PFSK-1 (cell line): ENCODE results near the gene PI4K2A.

Source experiments
- FOXP2 ChIP-seq: optimal IDR thresholded peaks from 2 replicates; pipeline ENCODE3; 2011; ENCODE audit warnings: borderline replicate concordance, control low read depth, inconsistent platforms; ENCODE audit not compliant: insufficient read depth; ENCODE audit errors: extremely low read length, extremely low read depth
- POLR2AphosphoS5 ChIP-seq: IDR thresholded peaks from 2 replicates; pipeline ENCODE4 v1.6.1; 2012; ENCODE audit warnings: low read depth, mild to moderate bottlenecking, control low read depth, low read length, moderate library complexity
- REST ChIP-seq, 2 experiments: IDR thresholded peaks; 2 replicates each; pipeline versions ENCODE4 v1.6.1 to v1.8.0; 2011 to 2012; ENCODE audit warnings: low read depth in 2 of 2, low read length in 2 of 2, control low read depth in 1 of 2, inconsistent platforms in 1 of 2, mild to moderate bottlenecking in 1 of 2, moderate library complexity in 1 of 2; ENCODE audit not compliant: insufficient read depth in 1 of 2
- SIN3A ChIP-seq: IDR thresholded peaks from 2 replicates; pipeline ENCODE4 v1.6.1; 2012; ENCODE audit warnings: mild to moderate bottlenecking, low read length, moderate library complexity, borderline replicate concordance; ENCODE audit not compliant: insufficient read depth
- TAF1 ChIP-seq: IDR thresholded peaks from 2 replicates; pipeline ENCODE4 v1.6.1; 2012; ENCODE audit warnings: low read length, control low read depth, borderline replicate concordance; ENCODE audit not compliant: insufficient read depth

Gene PI4K2A

GRCh38 chr10:97701438-97702069, 61.1 kb downstream of the PI4K2A start:
- TF ChIP-seq TAF1: no peak
- no peak for TF ChIP-seq REST (IDR thresholded peaks at IDR 0.05; ENCODE audit: insufficient read depth in 1 of 2, low read depth in 2 of 2, low read length in 2 of 2)

GRCh38 chr10:97703398-97704067, 63.1 kb downstream of the PI4K2A start:
- TF ChIP-seq FOXP2 (no peak), REST (IDR thresholded peaks at IDR 0.05; ENCODE audit: insufficient read depth in 1 of 2, low read depth in 2 of 2, low read length in 2 of 2) (no peak), POLR2AphosphoS5 (no peak), TAF1 (no peak), SIN3A (no peak)

GRCh38 chr10:97704341-97704740, 63.9 kb downstream of the PI4K2A start:
- no peak for TF ChIP-seq REST (IDR thresholded peaks at IDR 0.05; ENCODE audit: insufficient read depth in 1 of 2, low read depth in 2 of 2, low read length in 2 of 2)
- no peak for TF ChIP-seq TAF1

- TF ChIP-seq REST (IDR thresholded peaks at IDR 0.05; ENCODE audit: insufficient read depth in 1 of 2, low read depth in 2 of 2, low read length in 2 of 2): no peak
- TF ChIP-seq POLR2AphosphoS5: no peak
- TF ChIP-seq SIN3A: no peak
- no peak for TF ChIP-seq TAF1
- TF ChIP-seq FOXP2: no peak
Observed at GRCh38 chr10:97705006-97705670, 64.7 kb downstream of the PI4K2A start.

- TF ChIP-seq FOXP2 (no peak), SIN3A (no peak), POLR2AphosphoS5 (no peak)
Observed at GRCh38 chr10:97707134-97707861, 66.8 kb downstream of the PI4K2A start.
